Measurements from ENCODE around the gene SLC27A5.
"Not testable (repeated sequence)": the region's sequence is repeated elsewhere in the genome, so short reads cannot be mapped to it uniquely, and the experiment has no call there.

The SLC27A5 gene

GRCh38 chr19:58470837-58471543 is 40.8 kb downstream of the SLC27A5 start:
- in situ Hi-C loops (cut with MboI; ENCODE audit: low sequenced_read_pairs): not testable (repeated sequence)

- in situ Hi-C loops (cut with MboI; ENCODE audit: low sequenced_read_pairs): no loop called here
These were observed 42.4 kb downstream of the SLC27A5 start for GRCh38 chr19:58469241-58470013.

- in situ Hi-C loops (cut with MboI; ENCODE audit: low sequenced_read_pairs): no loop called here
These were observed 43.5 kb downstream of the SLC27A5 start for GRCh38 chr19:58468216-58468839.

GRCh38 chr19:58466760-58467589 is 44.8 kb downstream of the SLC27A5 start, which contains the start of gene ZNF324:
Gene ZNF324 (plus strand): TSS chr19:58467080. CDS start chr19:58469186, 2,106 bp downstream.
- in situ Hi-C loops (cut with MboI; ENCODE audit: low sequenced_read_pairs): no loop called here

- in situ Hi-C loops (cut with MboI; ENCODE audit: low sequenced_read_pairs): no loop called here
These were observed 45.6 kb downstream of the SLC27A5 start for GRCh38 chr19:58466089-58466759.

- in situ Hi-C loops (cut with MboI; ENCODE audit: low sequenced_read_pairs): no loop called here
These were observed 51.8 kb downstream of the SLC27A5 start for GRCh38 chr19:58460039-58460438.

- in situ Hi-C loops (cut with MboI; ENCODE audit: low sequenced_read_pairs): no loop called here
These were observed 55.7 kb downstream of the SLC27A5 start for GRCh38 chr19:58456111-58456510.

GRCh38 chr19:58455306-58455705 is 56.5 kb downstream of the SLC27A5 start:
- in situ Hi-C loops (cut with MboI; ENCODE audit: low sequenced_read_pairs): no loop called here

- in situ Hi-C loops (cut with MboI; ENCODE audit: low sequenced_read_pairs): no loop called here
These were observed 58.0 kb downstream of the SLC27A5 start for GRCh38 chr19:58453743-58454142.

- in situ Hi-C loops (cut with MboI; ENCODE audit: low sequenced_read_pairs): no loop called here
These were observed 60.3 kb downstream of the SLC27A5 start, which contains the start of gene ZNF324B for GRCh38 chr19:58451358-58452101. Gene ZNF324B (plus strand): TSS chr19:58451622. CDS start chr19:58453702, 2,080 bp downstream.

GRCh38 chr19:58450856-58451357 is 60.9 kb downstream of the SLC27A5 start:
- in situ Hi-C loops (cut with MboI; ENCODE audit: low sequenced_read_pairs): no loop called here

- in situ Hi-C loops (cut with MboI; ENCODE audit: low sequenced_read_pairs): not testable (repeated sequence)
These were observed 61.8 kb downstream of the SLC27A5 start for GRCh38 chr19:58449980-58450379.

- in situ Hi-C loops (cut with MboI; ENCODE audit: low sequenced_read_pairs): not testable (repeated sequence)
These were observed 62.9 kb downstream of the SLC27A5 start for GRCh38 chr19:58448860-58449259.
